NCI-H226 (cell line): ENCODE measurements around the gene WBP1.

Experiments
- DNase-seq: peaks from one replicate; pipeline ENCODE4 v3.0.0-alpha.2; 2015

WBP1 gene

DNA sequence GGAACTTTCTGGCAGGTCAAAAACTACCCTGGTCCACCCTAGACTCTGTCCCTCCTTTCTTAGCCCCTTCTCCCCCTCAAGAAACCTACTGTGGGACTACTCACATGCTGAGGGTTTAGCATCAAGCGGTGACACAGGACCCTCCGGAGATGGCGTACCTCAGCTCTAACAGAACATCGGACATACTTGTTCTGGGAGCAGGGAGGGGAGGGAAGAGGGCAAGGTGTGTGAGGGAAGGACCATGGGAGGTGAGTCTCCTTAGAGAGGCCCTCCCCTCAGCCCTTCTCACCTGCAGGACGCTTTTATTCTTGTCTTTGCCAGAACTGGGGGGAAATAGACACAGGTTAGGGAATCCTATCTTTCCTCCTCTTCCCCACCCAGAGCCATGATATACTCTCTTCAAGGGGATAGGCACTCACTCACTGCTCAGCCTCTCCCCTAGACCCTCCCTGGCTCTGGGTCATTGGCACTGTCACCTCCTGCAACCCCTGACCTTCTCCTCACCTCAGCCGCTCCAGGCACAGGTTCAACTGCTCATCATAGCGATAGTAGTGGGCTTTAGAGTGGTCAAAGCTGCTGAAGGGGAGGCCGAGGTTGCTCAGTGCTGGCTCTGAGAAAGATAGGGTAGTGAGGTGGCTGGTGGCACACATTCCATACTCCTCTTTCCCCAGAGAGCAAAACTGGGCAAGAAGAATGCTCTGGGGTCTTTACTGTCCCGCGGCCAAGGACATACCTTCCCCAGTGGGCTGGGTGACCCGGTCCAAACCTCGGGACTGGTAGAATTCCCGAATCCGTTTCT is 47.4 kb downstream of the WBP1 start:
- DNase-seq = no peak

DNA sequence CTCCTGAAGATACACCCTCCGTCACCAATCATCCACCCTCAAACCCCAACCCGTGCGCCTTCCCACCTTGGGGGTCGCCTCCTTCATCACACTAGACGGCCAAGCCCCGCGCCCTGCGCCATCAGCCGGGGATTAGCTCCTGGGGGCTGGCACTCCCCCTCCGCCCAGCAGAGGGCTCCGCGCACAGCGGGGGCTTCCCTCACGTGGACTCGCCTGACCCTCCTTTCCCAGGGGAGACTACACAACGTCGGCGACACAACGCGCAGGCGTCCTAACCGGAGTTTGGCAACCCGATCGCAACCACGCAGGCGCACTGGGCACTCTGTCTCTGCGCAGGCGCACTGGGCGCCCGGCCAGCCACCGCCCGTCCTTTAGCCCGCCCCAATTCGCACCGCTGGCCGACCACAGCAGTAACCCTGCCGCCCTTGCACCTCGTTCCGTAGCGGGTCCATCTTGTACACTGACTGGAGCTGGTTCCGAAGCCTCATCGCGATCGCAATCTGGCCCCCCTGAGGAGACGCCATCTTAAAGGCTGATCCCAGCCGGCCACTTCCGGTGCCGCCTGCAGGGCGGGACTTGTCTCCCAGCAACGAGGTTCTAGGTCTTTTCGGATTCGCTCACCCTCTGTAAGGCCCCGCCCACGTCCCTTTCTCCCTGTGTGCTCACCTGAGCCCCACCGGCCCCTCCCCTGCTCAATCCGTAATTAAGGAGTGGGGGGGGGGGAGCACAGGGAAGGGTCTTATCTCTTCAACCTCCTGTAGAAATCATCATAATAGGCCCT is 49.1 kb downstream of the WBP1 start, which contains the start of gene PCGF1:
Gene PCGF1, minus strand, starts transcription at position 551 of the 781 bp plus-strand sequence. Its CDS starts 27 bp downstream, at position 524.
- peak; percentile 95 for DNase-seq

DNA sequence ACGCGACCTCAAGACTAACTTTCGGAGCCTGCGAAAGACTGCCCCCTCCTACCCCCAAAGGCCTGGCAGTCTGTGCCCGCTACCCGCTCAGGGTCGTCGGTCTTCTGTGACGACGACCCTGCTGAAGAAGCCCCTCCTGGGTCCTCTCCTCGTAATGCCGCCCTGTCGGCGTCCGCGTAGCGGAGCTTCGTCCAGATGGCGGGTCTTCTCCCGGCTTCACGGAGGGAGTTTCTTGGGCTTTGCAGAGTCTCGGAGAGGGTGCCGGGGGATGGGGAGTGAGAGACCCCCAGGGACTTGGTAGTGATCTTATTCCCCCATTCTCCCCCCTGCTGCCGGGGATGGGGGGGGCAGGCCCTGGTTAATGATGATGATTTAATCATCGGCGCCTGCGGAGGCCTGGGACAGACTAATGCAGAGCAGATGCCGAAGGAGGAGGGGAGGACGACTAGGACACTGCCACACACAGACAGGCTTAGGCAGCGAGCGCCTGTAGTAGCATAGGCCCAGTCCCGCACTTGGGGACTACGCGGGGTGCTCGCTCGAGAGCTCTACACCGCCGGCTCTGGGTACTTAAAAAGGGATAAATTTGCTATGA is 49.8 kb downstream of the WBP1 start:
- DNase-seq = no peak

DNA sequence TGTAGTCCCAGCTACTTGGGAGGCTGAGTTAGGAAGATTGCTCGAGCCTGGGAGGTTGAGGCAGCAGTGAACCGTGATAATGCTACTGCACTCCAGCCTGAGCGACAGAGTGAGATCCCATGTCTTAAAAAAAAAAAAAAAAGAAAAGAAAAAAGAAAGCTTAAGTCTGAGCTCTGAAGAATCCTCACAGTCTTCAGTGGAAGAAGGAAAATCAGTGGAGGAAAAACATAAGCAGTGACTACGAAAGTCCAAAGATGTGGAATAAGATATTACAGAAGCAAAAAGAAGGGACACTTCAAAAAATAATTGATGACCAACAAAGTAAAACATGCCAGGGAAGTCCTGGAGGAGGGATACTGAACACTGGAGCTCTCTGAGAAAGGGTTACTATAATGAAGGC is 52.0 kb downstream of the WBP1 start:
- DNase-seq = no peak
